HL-60/S4 (cell line): ENCODE data around the gene C2CD5.
"Not testable (repeated sequence)": the region's sequence is repeated elsewhere in the genome, so short reads cannot be mapped to it uniquely, and the experiment has no call there.

ENCODE experiments used
- in situ Hi-C: fragments of 300-500 bp; cut with MboI; formaldehyde crosslinking; loops from 2 replicates; pipeline ENCODE4 v1.14.3; 2022; ENCODE audit warnings: low sequenced_read_pairs

Gene C2CD5, protein sequence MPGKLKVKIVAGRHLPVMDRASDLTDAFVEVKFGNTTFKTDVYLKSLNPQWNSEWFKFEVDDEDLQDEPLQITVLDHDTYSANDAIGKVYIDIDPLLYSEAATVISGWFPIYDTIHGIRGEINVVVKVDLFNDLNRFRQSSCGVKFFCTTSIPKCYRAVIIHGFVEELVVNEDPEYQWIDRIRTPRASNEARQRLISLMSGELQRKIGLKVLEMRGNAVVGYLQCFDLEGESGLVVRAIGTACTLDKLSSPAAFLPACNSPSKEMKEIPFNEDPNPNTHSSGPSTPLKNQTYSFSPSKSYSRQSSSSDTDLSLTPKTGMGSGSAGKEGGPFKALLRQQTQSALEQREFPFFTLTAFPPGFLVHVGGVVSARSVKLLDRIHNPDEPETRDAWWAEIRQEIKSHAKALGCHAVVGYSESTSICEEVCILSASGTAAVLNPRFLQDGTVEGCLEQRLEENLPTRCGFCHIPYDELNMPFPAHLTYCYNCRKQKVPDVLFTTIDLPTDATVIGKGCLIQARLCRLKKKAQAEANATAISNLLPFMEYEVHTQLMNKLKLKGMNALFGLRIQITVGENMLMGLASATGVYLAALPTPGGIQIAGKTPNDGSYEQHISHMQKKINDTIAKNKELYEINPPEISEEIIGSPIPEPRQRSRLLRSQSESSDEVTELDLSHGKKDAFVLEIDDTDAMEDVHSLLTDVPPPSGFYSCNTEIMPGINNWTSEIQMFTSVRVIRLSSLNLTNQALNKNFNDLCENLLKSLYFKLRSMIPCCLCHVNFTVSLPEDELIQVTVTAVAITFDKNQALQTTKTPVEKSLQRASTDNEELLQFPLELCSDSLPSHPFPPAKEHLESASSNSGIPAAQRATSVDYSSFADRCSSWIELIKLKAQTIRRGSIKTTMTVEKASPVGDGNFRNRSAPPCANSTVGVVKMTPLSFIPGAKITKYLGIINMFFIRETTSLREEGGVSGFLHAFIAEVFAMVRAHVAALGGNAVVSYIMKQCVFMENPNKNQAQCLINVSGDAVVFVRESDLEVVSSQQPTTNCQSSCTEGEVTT

DNA sequence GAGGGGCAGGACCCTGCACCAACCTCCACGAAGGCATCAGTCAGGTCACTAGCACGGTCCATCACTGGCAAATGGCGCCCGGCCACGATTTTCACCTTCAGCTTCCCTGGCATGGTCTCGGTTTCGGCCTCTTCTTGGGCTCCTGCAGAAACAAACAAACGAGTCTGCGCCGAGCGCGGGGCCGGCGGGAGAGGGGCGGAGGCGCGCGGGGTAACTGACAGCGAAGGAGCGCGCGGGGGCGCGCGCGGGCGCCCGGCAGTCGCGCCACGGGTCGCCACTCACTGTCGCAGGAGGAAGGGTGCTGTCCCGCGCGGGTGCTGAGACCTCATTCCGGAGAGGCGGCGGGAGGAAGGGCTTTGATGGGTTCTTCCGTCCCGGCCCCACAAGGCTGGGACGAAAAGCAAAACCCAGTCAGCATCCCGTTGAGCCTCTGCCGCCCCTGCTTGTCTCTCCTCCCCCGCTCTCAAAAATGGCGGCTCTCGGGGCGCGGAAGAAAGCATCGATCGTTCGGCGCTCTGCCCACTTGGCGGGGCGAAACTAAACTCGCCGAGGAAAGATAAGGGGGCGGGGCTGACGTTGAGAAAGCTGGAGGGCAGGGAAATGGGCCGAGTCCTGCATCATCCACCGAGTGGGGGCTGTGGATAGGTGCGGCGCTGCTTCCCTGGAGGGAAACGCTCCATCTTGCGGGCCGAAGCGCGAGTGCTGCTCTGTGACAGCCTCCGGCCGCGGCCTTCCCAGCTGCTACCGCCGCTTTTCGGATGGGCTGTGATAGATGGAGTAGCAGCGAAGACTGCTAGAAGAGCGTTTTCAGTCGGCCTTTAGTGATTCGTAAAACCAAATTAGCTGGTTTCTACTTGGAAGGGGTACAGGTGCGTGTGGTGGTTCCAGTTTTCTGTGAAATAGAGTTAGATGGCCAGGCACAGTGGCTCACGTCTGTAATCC, at the start of gene C2CD5:
Gene C2CD5, minus strand, starts transcription at position 505 of the 942 bp plus-strand sequence. Its CDS starts 392 bp downstream, at position 113.
- in situ Hi-C loops = loop anchor here (10.0 kb wide), 1 partner anchor 80 kb away; the partner anchor contains the start of gene ETNK1

DNA sequence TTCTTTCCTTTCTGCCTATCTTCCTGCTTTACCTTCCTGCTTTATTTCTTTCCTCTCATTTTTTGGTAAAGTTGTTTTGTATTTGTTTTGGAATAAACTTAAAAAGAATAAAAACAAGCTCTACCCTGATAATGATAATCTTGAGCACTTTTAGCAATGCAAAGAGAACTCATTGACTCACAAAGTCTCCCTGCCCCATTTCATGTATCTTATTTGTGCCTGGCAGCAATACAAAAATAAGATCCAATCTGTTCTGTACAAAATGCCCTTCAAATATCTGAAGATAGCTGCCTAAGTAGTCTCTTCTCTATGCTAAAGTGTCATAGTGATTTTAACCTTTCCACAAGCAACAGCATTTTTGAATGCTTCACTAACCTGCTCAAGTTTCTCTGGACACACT, 49.5 kb upstream of the C2CD5 start:
- in situ Hi-C loops = no loop called here

DNA sequence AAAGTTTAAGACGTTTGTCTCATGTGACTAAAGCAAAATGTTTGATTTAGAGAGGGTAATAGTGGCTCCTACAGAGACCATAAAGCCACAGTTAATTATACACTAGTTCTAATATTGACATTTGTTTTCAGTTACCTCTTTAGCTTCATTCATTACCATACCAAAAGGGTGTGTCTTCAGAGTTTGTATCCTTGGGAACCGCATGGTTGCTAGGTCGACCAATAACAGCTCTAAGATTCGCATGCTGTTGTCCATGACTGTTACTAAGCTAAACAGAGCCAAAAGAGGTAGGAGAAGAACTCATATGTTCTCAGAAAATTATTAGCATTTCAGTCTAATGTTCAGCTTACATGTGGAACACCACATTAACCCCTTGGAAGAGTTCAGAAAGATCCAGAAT, 44.5 kb upstream of the C2CD5 start:
- in situ Hi-C loops = no loop called here

DNA sequence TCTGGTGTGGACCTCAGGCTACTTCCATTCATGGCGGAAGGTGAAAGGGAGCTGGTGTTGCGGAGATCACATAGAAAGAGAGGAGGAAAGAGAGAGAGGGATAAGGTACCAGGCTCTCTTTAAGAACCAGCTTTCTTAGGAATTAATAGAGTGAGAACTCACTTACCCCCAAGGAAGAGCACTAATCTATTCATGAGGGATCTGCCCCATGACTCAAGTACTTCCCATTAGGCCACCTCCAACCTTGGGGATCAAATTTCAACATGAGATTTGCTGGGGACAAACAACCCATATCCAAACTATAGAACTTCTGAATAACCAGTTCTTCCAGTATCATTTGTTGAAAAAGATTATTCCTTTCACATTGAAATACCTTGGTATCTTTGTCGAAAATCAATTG, 34.0 kb upstream of the C2CD5 start:
- in situ Hi-C loops = no loop called here

DNA sequence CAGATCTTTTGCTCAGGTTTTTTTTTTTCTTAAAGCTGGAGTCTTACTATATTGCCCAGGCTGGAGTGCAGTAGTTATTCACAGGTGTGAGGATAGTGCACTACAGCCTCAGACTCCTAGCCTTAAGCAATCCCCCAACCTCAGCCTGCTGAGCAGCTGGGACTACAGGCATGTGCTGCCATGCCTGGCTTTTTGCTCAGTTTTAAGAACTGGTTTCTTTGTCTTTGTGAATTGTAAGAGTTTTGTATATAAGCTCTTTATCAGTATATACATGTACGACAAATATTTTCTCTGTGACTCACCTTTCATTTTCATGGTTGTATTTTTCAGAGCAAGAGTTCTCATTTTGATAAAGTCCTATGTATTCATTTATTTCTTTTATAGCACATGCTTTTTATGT, 33.3 kb upstream of the C2CD5 start:
- in situ Hi-C loops = no loop called here

DNA sequence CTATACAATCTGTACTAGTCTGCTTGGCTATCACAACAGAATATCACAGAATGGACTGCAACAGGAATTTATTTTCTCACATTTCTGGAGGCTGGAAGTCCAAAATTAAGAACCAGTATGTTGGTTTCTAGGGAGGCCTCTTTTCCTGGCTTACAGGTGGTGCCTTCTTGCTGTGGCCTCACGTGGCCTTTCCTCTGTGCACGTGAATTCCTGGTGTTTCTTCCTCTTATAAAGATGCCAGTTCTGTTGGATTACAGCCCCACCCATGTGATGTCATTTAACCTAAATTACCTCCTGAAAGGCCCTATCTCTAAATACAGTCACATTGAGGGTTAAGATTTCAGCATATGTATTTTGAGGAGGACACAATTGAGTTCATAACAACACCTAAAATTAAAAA, 32.1 kb upstream of the C2CD5 start:
- in situ Hi-C loops = no loop called here

DNA sequence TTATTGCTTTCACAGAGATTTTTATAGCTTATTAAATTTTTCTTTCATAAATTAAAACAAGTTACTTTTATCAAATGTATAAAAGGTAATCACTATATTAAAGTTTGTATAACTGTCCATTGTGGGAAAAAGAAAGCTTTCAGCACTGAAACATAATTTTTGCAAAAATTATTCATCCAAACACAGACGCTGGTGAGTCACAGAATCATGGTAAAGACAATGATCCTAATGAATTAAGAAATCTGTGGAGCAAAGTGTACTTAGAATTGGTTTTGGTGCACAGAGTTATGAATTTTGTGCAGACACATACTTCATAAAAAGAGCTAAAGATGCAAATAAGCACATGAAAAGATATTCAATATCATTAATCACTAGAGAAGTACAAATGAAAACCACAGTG, 31.7 kb upstream of the C2CD5 start:
- in situ Hi-C loops = no loop called here

DNA sequence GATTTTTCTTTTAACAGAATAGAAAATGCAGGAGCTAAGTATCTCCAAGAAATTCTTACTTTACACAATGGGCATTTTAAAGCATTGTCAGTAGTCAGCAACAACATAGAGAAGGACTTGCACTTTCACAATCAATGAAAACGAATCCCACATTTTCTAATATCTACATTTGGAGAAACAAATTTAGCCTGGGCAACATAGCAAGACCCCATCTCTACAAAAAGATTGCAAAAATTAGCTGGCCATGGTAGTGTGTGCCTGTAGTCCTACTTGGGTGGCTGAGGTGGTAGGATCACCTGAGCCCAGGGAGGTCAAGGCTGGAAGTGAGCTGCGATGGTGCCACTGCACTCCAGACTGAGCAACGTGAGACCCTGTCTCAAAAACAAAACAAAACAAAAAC, 30.6 kb upstream of the C2CD5 start:
- in situ Hi-C loops = no loop called here

DNA sequence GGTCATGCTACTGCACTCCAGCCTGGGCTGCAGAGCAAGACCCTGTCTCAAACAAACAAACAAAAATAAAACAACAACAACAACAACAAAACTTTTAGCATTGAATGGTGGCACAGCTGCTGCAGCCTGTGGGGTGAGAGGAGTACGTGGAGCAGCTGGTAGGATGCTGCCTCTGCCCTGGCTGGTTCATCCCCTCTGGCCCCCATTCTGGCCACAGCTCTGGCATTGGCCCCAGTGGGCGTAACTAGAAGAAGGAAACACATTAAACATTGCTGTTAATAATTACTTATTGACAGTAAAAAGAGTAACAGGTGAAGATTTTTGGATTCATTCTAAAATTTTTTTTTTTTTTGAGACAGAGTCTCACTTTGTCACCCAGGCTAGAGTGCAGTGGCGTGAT, 28.8 kb upstream of the C2CD5 start:
- in situ Hi-C loops = no loop called here

DNA sequence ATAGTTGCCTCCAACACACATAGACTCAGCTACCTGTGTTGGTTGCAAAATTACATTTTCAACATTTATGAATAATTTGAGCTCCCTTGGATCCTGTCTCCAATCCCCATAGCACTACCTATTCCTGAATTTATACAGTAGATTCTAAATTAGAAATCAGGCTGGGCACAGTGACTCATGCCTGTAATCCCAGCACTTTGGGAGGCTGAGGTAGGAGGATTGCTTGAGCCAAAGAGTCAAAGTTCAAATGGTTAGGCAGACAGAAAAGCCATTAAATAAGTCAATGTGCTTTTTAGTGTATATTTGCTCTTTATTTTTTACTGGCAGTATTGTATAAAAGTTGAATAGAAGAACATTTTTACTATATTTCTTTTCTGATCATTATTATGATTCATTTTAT, 24.9 kb upstream of the C2CD5 start:
- in situ Hi-C loops = no loop called here

DNA sequence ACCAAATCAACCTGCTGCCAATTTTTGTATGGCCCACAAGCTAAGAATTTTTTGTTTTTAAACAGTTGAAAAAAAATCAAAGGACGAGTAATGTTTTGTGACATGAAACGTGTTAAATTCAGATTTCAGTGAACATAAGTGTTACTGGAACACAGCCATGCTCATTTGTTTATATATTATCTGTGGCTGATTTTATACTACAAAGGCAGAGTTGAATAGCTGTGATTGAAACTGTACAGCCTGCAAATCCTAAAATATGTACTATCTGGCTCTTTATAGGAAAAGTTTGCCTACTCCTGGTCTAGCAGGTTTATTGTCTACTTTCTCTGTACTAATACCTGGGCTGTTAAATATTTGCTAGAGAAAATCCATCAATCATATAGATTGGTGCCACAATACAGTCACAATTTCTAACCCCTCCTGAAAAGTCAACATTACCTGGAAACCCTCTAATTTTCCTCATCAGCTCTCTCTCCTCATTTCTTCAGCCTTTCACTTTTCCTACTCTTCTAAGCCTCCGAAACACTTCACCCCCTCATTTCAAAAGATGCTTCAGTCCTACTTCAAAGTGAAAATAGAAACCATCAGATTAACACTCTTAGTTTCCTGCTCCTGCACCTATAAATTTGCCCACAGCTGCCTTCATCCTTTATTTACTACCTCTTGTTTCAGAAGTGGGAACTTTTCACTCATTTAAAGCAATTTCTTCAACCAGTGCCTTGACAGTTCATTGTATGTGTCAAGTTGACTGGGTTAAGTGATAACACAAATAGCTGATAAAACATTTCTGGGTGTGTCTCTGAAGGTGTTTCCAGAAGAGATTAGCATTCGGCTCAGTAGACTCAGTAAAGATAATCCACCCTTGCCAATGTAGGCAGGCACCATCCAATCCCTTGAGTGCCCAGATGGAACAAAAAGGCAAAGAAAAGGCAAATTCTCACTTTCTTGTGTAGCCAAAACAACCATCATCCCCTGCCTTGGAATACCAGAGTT, 18.0 kb upstream of the C2CD5 start:
- in situ Hi-C loops = no loop called here

DNA sequence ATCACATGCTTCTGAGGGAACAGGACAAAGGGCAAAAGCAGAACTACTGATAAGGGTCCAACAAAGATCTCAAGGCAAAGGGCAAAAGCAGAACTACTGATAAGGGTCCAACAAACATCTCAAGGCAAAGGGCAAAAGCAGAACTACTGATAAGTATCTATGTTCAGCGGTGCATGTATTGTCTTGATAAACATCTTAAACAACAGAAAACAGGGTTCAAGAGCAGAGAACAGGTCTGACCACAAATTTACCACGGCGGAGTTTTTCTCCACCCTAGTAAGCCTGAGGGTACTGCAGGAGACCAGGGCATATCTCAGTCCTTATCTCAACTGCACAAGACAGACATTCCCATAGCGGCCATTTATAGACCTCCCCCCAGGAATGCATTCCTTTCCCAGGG, 10.4 kb upstream of the C2CD5 start:
- in situ Hi-C loops = not testable (repeated sequence)

DNA sequence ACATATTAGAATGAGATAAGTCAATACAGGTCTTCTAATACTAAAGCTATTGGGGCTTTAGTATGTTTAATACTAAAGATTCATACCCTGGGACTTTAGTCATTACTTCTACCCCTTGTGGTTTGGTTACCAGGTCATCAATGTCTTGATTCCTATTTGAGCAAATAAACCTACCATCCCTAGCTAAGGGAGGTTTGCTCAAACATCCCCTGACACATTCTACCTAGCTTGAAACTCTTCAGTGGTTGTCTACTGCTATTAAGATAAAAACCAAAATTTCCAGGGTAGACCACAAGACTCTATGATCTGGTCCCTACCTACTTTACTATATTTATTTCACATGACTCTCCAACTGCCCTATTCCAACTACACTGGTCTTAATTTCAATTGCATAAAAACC, 7.3 kb upstream of the C2CD5 start:
- in situ Hi-C loops = no loop called here

DNA sequence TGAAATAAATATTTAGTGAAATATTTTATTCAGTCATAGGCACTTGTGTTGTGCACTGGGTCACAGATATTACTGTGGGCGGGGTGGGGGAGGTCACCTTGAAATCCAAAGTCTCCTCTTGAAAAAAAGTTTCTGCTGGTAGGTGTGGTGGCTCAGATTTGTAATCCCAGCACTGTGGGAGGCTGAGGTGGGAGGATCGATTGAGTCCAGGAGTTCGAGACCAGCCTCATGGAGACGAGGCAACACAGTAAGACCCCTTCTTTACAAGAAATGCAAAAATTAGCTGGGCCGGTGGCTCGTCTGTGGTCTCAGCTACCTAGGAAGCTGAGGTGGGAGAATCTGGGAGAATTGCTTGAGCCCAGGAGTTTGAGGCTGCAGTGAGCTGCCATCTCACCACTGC, 913 bp upstream of the C2CD5 start:
- in situ Hi-C loops = loop anchor here (10.0 kb wide), 1 partner anchor 80 kb away; the partner anchor contains the start of gene ETNK1

DNA sequence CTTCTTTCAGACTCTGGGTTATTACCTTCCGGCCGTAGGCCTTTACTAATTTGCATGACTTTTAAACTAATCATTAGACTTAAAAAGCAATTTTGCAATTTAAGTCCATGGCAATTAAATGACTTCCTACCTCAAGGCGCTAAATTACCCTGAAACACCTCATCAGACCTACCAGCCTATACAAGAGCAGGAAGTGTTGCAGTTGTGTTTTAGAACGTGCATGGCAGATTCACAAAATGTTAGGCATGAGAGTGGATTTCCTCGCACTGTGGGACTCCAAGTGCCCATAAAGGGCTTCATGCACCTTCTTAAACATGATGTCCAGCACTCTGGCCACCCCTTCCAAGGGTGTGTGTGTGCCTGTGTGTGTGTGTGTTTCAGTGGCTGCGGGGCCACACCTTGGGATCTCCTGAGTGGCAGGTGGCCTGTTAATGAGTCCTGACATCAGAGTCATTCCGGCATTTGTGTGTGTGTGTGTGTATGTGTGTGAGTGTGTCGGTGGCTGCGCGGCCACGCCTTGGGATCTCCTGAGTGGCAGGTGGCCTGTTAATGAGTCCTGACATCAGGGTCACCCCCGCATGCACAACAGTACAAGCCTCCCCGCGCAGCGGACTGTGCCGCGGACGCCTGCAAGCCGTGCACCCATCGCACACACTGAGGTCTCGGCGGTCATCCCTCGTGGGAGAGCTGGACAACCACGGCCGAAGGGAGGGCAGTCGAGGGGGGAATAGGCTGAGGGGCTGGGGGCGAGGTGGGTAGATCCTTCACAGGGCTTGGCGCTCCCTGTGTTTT, 900 bp downstream of the C2CD5 start:
- in situ Hi-C loops = loop anchor here (10.0 kb wide), 1 partner anchor 81 kb away; the partner anchor contains the start of gene ETNK1

DNA sequence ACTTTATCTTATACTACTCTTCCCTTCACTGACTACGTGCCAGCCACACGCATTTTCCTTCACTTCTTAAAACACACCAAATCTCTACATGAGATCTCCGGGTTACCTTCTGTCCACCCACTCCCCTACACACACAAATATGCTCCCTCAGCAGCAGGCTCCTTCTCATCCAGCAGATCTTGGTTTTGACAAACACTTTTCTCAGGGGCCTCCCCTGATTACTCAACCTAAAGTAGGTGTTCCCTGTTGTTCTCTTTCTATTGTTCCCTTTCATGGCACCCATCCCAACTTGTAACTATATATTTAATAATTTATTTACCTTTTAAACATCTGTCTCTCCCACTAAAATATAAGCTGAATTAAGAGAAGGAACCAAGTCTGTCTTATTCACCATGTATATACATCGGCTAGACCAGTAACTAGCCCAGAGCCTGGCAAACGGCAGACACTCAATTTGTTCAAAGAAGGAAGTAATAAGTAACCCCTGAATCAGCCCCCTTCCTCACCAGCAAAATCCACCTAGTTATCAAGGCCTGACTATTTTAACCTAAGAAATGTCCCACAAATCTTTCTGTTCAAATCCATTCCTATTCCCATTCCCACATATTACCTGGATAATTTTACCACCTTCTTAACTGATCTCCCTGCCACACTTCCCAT, 2.7 kb downstream of the C2CD5 start:
- in situ Hi-C loops = loop anchor here (10.0 kb wide), 1 partner anchor 83 kb away; the partner anchor contains the start of gene ETNK1

DNA sequence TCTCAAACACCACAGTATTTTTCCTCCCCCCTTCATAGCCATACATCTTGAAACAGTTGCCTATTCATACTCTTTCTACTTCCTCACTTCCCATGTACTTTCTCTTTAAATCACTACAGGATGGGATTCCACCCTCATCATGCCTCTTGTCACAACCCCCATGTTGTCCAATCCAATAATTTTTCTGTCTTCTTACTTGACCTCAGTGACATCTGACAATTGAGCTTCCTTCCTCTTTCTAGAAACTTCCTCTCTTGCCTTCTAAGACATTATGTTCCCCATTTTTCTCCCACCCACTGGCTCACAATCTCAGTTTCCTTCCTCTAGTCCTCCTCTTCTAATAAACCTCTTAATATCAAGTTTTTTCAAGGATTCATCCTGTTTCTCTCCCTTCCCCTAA, 5.3 kb downstream of the C2CD5 start:
- in situ Hi-C loops = no loop called here

DNA sequence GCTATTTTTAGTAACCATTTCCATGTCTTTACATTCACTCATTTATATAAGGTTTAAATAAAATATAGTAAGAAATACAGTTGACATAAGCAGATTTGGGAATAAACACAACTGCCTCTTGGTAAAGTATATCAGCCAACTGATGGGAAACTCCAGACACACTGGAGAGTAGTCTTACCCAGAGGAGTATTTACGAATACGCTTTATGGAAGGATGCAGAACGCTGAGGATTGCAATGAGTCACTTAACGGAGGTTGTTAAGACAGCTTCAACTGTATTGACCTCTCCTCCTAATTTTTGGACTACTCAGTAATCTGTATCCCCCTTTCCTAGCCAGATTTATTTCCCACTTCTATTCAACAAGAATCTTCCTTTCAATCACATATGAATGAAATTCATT, 6.0 kb downstream of the C2CD5 start:
- in situ Hi-C loops = no loop called here
